SK-N-MC (cell line): ENCODE results near the gene HYAL1.

Experiments
- EZH2 ChIP-seq: fragments of 200-600 bp; sonication (generic); IDR thresholded peaks from one replicate; pipeline ENCODE4 v1.6.1; 2017; ENCODE audit warnings: antibody characterized with exemption
- POLR2AphosphoS5 ChIP-seq: IDR thresholded peaks from 2 replicates; pipeline ENCODE4 v1.6.1; 2012; ENCODE audit warnings: mild to moderate bottlenecking, low read depth, low read length, borderline replicate concordance

GRCh38 chr3:50265571-50265970, 37.8 kb downstream of the HYAL1 start:
- TF ChIP-seq EZH2 (no peak), POLR2AphosphoS5 (no peak)
